Heart right ventricle (tissue), 16 donors: Measurements from ENCODE around the gene DUSP22. TPM values are rescaled to one million over a fixed set of nuclear protein-coding genes. Genes with fewer than 3 reads are reported as not detected.

ENCODE experiments used
- ATAC-seq, 8 donors: fragments of 200-7000 bp; cut with Tn5 transposase; one replicate each; pipeline ENCODE4 v1.9.1; 2020; ENCODE audit warnings: mild to moderate bottlenecking in 8 of 8, moderate library complexity in 8 of 8, moderate number of reproducible peaks in 1 of 8
- DNase-seq, 2 donors: peaks; one replicate each; pipeline ENCODE4 v3.0.0-alpha.2; 2020
- H3K27ac ChIP-seq, 10 donors: fragments of 200-600 bp; sonication (generic) in 2 of 10; one replicate each; pipeline versions ENCODE4 v1.5.0 to v1.8.0; 2020 to 2022; ENCODE audit warnings: mild to moderate bottlenecking in 3 of 10
- H3K27me3 ChIP-seq, 7 donors: fragments of 200-600 bp; one replicate each; pipeline ENCODE4 v1.8.0; 2021 to 2022; ENCODE audit warnings: mild to moderate bottlenecking in 2 of 7
- H3K36me3 ChIP-seq, 9 donors: fragments of 200-600 bp; sonication (generic) in 1 of 9; one replicate each; pipeline versions ENCODE4 v1.5.0 to v1.8.0; 2020 to 2022; ENCODE audit warnings: mild to moderate bottlenecking in 2 of 9
- H3K4me1 ChIP-seq, 9 donors: fragments of 200-600 bp; sonication (generic) in 1 of 9; one replicate each; pipeline versions ENCODE4 v1.5.0 to v1.8.0; 2020 to 2022; ENCODE audit warnings: mild to moderate bottlenecking in 4 of 9
- H3K4me3 ChIP-seq, 10 donors: fragments of 200-600 bp; sonication (generic) in 2 of 10; one replicate each; pipeline versions ENCODE4 v1.5.0 to v1.8.0; 2020 to 2022; ENCODE audit warnings: mild to moderate bottlenecking in 7 of 10, moderate library complexity in 2 of 10
- H3K9me3 ChIP-seq, 11 donors: fragments of 200-600 bp in 10 of 11; sonication (generic) in 2 of 11; one replicate each; pipeline versions ENCODE4 v1.5.0 to v1.8.0; 2013 to 2022; ENCODE audit warnings: mild to moderate bottlenecking in 2 of 11, control low read depth in 1 of 11, moderate library complexity in 1 of 11
- WGBS, 2 donors: extraction: QIAGEN DNeasy Blood & Tissue Kit; methylation state at CpG; one replicate each; pipeline ENCODE4 v1.1.7; 2013; ENCODE audit warnings: inconsistent platforms in 1 of 2; 5-methylcytosine and 5-hydroxymethylcytosine counted together
- intact Hi-C, 10 donors: fragments of 100-400 bp; cut with DNase I; formaldehyde crosslinking; loops; one replicate each; pipeline versions ENCODE4 v1.11.1 to v1.14.2; 2022
- polyA plus RNA-seq, 2 donors: library from polyadenylated mRNA; stranded (reverse); fragments of 200-250 nt; gene quantifications; one replicate each; pipeline ENCODE4 v1.2.3, GENCODE V29; 2013
- total RNA-seq, 10 donors: library from RNA; stranded (reverse); fragmentation: NEBNext Ultra II Directional in 3 of 10; extraction: Animal tissue kit (Norgen Biotek cat#: 25700) in 3 of 10; gene quantifications; one replicate each; pipeline versions ENCODE4 v1.2.1 to v1.2.4, GENCODE V29; 2021 to 2023
- TF ChIP-seq, protein P1 (sequence below), 9 donors: fragments of 200-600 bp; sonication (generic) in 2 of 9; IDR thresholded peaks; one replicate each; pipeline versions ENCODE4 v1.5.0 to v1.8.0; 2021 to 2022; ENCODE audit warnings: antibody characterized with exemption in 9 of 9, mild to moderate bottlenecking in 5 of 9, moderate library complexity in 1 of 9
- donor health status: Arrhythmogenic right ventricular cardiomyopathy.
- donor health status: ischemic (EF 13 %, LVEDD 7.1; RV severe dilation, severe dysfunction).
- donor health status: healthy with polysubstance abuse.
- donor health status: DM: no; HTN: yes; CAD: no.
- donor health status: DM: no; HTN: no; CAD: no.
- donor health status: ischemic (EF 25% LVEDD 6.9; RV normal size, moderate dysfunction).
- donor health status: ischemic (EF 25% LVEDD 5.7; RV mildly dilated, moderate dysfunction).
- donor health status: healthy.
- donor health status: DM: yes; HTN: yes; CAD: no.
- donor health status: Ischemic cardiomyopathy.
- donor health status: ischemic (EF 35%, LVEDD 5.7; RV mildly dilated, moderate dysfunction).
- donor health status: nonischemic (EF 11% LVEDD 7.7; RV severe dilation, severe dysfunction).
- donor health status: DM: yes; HTN: yes; CAD: no.
- donor health status: PGD.
- donor health status: ischemic (EF 29% LVEDD 5.4; RV normal size, mild dysfunction).
- donor health status: nonischemic (EF 23%, LVEDD 6.1; RV moderate dilation, normal function).

The DUSP22 gene
- total and polyA plus RNA-seq, 12 donors: 32.0 to 70.4 (median 51.9) TPM

DNA sequence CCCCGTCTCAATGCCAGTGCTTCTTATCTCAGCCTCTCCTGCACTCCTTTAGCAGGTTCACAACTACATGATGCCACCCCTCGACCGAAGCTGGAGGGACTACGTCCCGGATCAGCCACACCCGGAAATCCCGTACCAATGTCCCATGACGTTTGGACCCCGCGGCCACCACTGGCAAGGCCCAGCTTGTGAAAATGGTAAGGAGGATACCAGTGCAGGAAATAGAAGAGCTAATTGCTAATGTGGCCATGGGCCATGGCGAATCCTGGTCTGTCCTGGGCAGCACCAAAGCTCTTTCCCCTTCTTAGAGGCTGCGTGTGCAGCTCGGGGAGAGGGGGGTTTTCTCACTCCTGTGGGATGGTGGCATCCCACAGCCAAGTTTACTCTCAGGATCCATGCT lies 104.8 kb downstream of the DUSP22 start:
- peaks cover 4 to 17% (median 15%) of the 10 kb centered on the region in 9 donors for H3K4me1 ChIP-seq
- ATAC-seq: no peak
- H3K27ac ChIP-seq: no peak overlapping the region
- intact Hi-C loops: no loop called here
- H3K27me3 ChIP-seq: peaks cover 18 to 64% (median 55%) of the 10 kb centered on the region in 7 donors
- DNase-seq: no peak
- WGBS, 2 donors: 84 to 85% methylated on average over 13 of the region's 13 CpGs
- peaks cover 0 to 18% (median 0%) of the 10 kb centered on the region in 9 donors for H3K36me3 ChIP-seq
- no peaks in the 10 kb centered on the region for H3K9me3 ChIP-seq
- TF ChIP-seq, protein P1, sequence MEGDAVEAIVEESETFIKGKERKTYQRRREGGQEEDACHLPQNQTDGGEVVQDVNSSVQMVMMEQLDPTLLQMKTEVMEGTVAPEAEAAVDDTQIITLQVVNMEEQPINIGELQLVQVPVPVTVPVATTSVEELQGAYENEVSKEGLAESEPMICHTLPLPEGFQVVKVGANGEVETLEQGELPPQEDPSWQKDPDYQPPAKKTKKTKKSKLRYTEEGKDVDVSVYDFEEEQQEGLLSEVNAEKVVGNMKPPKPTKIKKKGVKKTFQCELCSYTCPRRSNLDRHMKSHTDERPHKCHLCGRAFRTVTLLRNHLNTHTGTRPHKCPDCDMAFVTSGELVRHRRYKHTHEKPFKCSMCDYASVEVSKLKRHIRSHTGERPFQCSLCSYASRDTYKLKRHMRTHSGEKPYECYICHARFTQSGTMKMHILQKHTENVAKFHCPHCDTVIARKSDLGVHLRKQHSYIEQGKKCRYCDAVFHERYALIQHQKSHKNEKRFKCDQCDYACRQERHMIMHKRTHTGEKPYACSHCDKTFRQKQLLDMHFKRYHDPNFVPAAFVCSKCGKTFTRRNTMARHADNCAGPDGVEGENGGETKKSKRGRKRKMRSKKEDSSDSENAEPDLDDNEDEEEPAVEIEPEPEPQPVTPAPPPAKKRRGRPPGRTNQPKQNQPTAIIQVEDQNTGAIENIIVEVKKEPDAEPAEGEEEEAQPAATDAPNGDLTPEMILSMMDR (IDR thresholded peaks at IDR 0.05): no peak
- H3K4me3 ChIP-seq: no peak overlapping the region

DNA sequence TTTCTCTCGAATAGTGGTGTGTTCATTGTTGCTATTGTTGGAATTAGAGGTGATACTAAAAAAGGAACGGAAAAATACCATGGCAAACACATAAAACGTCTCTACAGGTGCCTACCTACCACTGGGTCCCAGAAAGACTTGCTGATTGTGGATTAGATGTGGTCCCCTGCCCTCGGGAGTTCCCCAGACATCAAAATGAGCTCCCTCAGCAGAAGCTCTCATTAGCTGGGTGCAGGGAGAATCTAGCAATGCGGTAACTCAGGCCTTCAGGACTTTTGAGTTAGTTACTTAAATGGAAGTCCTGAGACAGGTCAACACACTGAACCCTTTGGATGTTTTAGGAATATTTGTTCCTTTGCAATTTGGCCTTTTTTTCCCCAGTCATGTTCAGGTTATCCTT lies 105.3 kb downstream of the DUSP22 start:
- Histone ChIP-seq H3K36me3 (peaks cover 0 to 18% (median 0%) of the 10 kb centered on the region in 9 donors), H3K27me3 (peaks cover 13 to 60% (median 50%) of the 10 kb centered on the region in 7 donors), H3K4me1 (peaks cover 0 to 12% (median 9%) of the 10 kb centered on the region in 9 donors), H3K9me3 (no peaks in the 10 kb centered on the region), H3K4me3 (no peak overlapping the region), H3K27ac (no peak overlapping the region)
- DNase-seq: no peak
- 75 to 85% methylated on average over 5 of the region's 5 CpGs for WGBS, 2 donors
- ATAC-seq: no peak
- TF ChIP-seq, protein P1 (IDR thresholded peaks at IDR 0.05): no peak
- intact Hi-C loops: no loop called here

DNA sequence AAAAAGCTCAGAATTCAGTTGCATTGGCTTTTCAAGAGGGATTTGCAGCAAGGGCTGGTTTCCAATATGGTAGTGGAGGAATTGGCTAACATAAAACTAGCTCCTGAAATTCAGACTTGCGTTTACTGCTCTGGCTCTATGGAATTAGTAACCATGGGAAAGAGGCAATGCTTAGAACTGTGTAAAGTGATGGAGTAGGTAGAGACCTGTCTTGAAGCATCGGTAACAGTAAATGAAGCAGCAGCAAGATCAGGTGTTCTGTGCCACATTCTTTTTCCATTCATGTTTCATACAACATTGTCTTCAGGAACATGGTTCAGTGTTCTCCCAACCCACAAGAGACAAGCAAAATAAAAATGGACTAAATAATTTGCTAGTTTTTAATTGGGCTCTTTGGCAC lies 105.8 kb downstream of the DUSP22 start:
- intact Hi-C loops: no loop called here
- 96 to 97% methylated on average over 2 of the region's 2 CpGs for WGBS, 2 donors
- TF ChIP-seq, protein P1 (IDR thresholded peaks at IDR 0.05): no peak
- Histone ChIP-seq H3K9me3 (no peaks in the 10 kb centered on the region), H3K4me3 (no peak overlapping the region), H3K27me3 (peaks cover 9 to 60% (median 49%) of the 10 kb centered on the region in 7 donors), H3K27ac (no peak overlapping the region), H3K4me1 (peaks cover 0 to 7% (median 5%) of the 10 kb centered on the region in 9 donors), H3K36me3 (peaks cover 0 to 18% (median 0%) of the 10 kb centered on the region in 9 donors)
- ATAC-seq (no peak), DNase-seq (no peak)

DNA sequence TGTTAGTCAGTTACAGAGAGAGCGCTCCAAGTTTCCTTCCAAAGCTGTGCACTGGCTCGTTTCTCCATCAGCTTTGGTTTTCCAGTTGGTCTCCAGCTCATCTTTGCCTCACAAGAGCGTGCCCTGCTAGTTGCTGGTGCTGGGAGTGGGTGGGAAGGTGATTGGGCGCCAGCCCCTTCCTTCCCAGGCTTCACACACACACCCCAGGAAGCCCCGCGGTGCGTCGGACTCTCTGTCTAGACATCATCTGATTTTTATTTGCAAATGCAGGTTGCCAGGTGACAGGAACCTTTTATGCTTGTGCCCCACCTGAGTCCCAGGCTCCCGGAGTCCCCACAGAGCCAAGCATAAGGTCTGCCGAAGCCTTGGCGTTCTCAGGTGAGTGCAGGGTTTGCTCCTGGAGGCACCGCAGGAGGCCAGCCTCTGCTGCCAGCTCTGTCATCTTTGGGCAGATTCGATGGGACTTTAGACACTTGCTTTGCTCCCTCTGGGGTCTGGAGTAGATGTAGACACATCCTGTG lies 106.3 kb downstream of the DUSP22 start:
- H3K27ac ChIP-seq: no peak overlapping the region
- H3K4me1 ChIP-seq: peaks cover 0 to 4% (median 0%) of the 10 kb centered on the region in 9 donors
- DNase-seq (no peak), ATAC-seq (no peak)
- H3K9me3 ChIP-seq: no peaks in the 10 kb centered on the region
- no peak overlapping the region for H3K4me3 ChIP-seq
- H3K27me3 ChIP-seq: peaks cover 4 to 59% (median 47%) of the 10 kb centered on the region in 7 donors
- 83 to 89% methylated on average over 13 of the region's 13 CpGs for WGBS, 2 donors
- TF ChIP-seq, protein P1 (IDR thresholded peaks at IDR 0.05): no peak
- peaks cover 0 to 18% (median 0%) of the 10 kb centered on the region in 9 donors for H3K36me3 ChIP-seq
- intact Hi-C loops: no loop called here
